ENCODE data around the gene EGFL6.

- TF ChIP-seq, protein P1, sequence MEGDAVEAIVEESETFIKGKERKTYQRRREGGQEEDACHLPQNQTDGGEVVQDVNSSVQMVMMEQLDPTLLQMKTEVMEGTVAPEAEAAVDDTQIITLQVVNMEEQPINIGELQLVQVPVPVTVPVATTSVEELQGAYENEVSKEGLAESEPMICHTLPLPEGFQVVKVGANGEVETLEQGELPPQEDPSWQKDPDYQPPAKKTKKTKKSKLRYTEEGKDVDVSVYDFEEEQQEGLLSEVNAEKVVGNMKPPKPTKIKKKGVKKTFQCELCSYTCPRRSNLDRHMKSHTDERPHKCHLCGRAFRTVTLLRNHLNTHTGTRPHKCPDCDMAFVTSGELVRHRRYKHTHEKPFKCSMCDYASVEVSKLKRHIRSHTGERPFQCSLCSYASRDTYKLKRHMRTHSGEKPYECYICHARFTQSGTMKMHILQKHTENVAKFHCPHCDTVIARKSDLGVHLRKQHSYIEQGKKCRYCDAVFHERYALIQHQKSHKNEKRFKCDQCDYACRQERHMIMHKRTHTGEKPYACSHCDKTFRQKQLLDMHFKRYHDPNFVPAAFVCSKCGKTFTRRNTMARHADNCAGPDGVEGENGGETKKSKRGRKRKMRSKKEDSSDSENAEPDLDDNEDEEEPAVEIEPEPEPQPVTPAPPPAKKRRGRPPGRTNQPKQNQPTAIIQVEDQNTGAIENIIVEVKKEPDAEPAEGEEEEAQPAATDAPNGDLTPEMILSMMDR (IDR thresholded peaks at IDR 0.05; ENCODE audit: poor library complexity, severe bottlenecking), result no peak
- TF ChIP-seq TAF1 (IDR thresholded peaks at IDR 0.05; ENCODE audit: low read depth), result no peak
- TF ChIP-seq RAD21 (conservative IDR thresholded peaks at IDR 0.05), result no peak
- TF ChIP-seq EZH2 (IDR thresholded peaks at IDR 0.05; ENCODE audit: borderline replicate concordance, insufficient read depth, low read length, poor library complexity, severe bottlenecking), result no peak
- no peak for TF ChIP-seq POLR2AphosphoS5 (IDR thresholded peaks at IDR 0.05)
- no peak for TF ChIP-seq SMC3 (conservative IDR thresholded peaks at IDR 0.05; ENCODE audit: poor library complexity)
These were observed 112.2 kb downstream of the EGFL6 start for GRCh38 chrX:13681595-13681994.
